Breast epithelium (tissue), 4 donors: Measurements from ENCODE around the gene LEMD1. TPM values are rescaled to one million over a fixed set of nuclear protein-coding genes. Genes with fewer than 3 reads are reported as not detected.

Source experiments
- DNase-seq, 2 donors: peaks; one replicate each; pipeline ENCODE4 v3.0.0-alpha.2; 2019; ENCODE audit warnings: low spot score in 2 of 2
- H3K27ac ChIP-seq, 2 donors: fragments of 200-600 bp; sonication (generic) in 1 of 2; one replicate each; pipeline ENCODE4 v1.5.1; 2016 to 2019; ENCODE audit warnings: mild to moderate bottlenecking in 1 of 2
- H3K27me3 ChIP-seq, 2 donors: fragments of 200-600 bp; sonication (generic) in 1 of 2; one replicate each; pipeline versions ENCODE4 v1.5.1 to v1.6.0; 2017 to 2019; ENCODE audit warnings: control low read depth in 1 of 2, mild to moderate bottlenecking in 1 of 2
- H3K36me3 ChIP-seq: fragments of 200-600 bp; one replicate; pipeline ENCODE4 v1.5.1; 2019
- H3K4me1 ChIP-seq, 2 donors: fragments of 200-600 bp; sonication (generic); one replicate each; pipeline ENCODE4 v1.5.1; 2016 to 2019; ENCODE audit warnings: control low read depth in 1 of 2
- H3K4me3 ChIP-seq, 3 donors: fragments of 200-600 bp; sonication (generic); 1 replicate in 2 of 3; 2 replicates in 1 of 3; pipeline ENCODE4 v1.5.1; 2016 to 2019; ENCODE audit warnings: mild to moderate bottlenecking in 3 of 3, moderate library complexity in 2 of 3
- H3K9me3 ChIP-seq, 2 donors: fragments of 200-600 bp; sonication (generic) in 1 of 2; one replicate each; pipeline ENCODE4 v1.5.1; 2016 to 2019; ENCODE audit warnings: control low read depth in 1 of 2
- POLR2A ChIP-seq: fragments of 450-650 bp; IDR thresholded peaks from one replicate; pipeline ENCODE4 v1.6.1; 2016; ENCODE audit warnings: antibody characterized with exemption, mild to moderate bottlenecking, moderate library complexity
- POLR2AphosphoS5 ChIP-seq, 3 donors: sonication (generic); formaldehyde crosslinking; IDR thresholded peaks; one replicate each; pipeline ENCODE4 v1.6.1; 2017; ENCODE audit warnings: antibody characterized with exemption in 3 of 3
- intact Hi-C: fragments of 100-400 bp; cut with DNase I; formaldehyde crosslinking; loops from one replicate; pipeline ENCODE4 v1.15.1; 2023; ENCODE audit warnings: low total_unique reads
- total RNA-seq, 3 donors: library from RNA; depleted of rRNA; stranded (reverse); fragments of >200 nt; gene quantifications; one replicate each; pipeline ENCODE4 v1.1.0, GENCODE V29; 2016
- TF ChIP-seq, protein P1 (sequence below), 3 donors: fragments of 450-650 bp; IDR thresholded peaks; one replicate each; pipeline ENCODE4 v1.5.1; 2016 to 2017; ENCODE audit warnings: antibody characterized with exemption in 3 of 3, mild to moderate bottlenecking in 3 of 3, moderate library complexity in 3 of 3

Gene LEMD1
- total RNA-seq, 3 donors from 2014 or later = 6.1 TPM; not detected in 2

DNA sequence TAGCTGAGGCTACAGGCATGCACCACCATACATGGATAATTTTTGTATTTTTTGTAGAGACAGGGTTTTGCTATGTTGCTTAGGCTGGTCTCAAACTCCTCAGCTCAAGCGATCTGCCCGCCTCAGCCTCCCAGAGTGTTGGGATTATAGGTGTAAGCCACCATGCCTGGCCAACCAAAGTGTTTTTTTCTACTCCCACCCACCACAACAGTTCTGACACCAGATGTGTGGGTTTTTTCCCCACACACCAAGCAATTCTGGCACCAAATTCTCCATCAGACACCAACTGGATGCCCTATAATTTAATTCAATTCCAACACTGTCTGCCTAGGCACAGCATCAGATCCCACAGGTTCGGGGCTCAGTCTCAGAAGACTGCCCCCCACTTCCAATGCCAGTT is 44.5 kb downstream of the LEMD1 start:
- H3K27ac ChIP-seq = no peak overlapping the region
- intact Hi-C loops = no loop called here
- H3K4me1 ChIP-seq = no peaks in the 10 kb centered on the region
- H3K4me3 ChIP-seq = no peak overlapping the region
- TF ChIP-seq POLR2A (no peak), POLR2AphosphoS5 (IDR thresholded peaks at IDR 0.05) (no peak)
- TF ChIP-seq, protein P1, sequence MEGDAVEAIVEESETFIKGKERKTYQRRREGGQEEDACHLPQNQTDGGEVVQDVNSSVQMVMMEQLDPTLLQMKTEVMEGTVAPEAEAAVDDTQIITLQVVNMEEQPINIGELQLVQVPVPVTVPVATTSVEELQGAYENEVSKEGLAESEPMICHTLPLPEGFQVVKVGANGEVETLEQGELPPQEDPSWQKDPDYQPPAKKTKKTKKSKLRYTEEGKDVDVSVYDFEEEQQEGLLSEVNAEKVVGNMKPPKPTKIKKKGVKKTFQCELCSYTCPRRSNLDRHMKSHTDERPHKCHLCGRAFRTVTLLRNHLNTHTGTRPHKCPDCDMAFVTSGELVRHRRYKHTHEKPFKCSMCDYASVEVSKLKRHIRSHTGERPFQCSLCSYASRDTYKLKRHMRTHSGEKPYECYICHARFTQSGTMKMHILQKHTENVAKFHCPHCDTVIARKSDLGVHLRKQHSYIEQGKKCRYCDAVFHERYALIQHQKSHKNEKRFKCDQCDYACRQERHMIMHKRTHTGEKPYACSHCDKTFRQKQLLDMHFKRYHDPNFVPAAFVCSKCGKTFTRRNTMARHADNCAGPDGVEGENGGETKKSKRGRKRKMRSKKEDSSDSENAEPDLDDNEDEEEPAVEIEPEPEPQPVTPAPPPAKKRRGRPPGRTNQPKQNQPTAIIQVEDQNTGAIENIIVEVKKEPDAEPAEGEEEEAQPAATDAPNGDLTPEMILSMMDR (IDR thresholded peaks at IDR 0.05) = no peak
- no peaks in the 10 kb centered on the region for H3K9me3 ChIP-seq
- H3K36me3 ChIP-seq = no peaks in the 10 kb centered on the region
- no peaks in the 10 kb centered on the region for H3K27me3 ChIP-seq
- DNase-seq = no peak

DNA sequence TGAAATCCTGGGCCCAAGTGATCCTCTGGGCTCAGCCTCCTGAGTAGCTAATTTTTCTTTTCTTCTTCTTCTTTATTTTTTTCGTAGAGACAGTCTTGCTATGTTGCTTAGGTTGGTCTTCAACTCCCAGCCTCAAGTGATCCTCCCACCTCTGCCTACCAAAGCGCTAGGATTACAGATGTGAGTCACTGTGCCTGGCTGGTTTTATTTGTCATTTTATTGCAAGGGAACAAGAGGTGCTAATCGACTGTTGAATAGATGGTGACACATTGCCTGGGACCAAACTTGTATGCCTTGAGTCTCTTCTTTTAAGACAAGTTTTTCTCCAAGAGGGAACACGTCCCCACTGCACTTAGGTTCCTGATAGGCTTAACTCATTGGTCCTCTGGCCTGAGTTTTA is 45.1 kb downstream of the LEMD1 start:
- intact Hi-C loops = no loop called here
- no peak for DNase-seq
- no peaks in the 10 kb centered on the region for H3K27me3 ChIP-seq
- H3K27ac ChIP-seq = no peak overlapping the region
- H3K4me3 ChIP-seq = no peak overlapping the region
- H3K9me3 ChIP-seq = no peaks in the 10 kb centered on the region
- no peaks in the 10 kb centered on the region for H3K4me1 ChIP-seq
- TF ChIP-seq POLR2AphosphoS5 (IDR thresholded peaks at IDR 0.05) = no peak
- TF ChIP-seq, protein P1 (IDR thresholded peaks at IDR 0.05) = no peak
- no peak for TF ChIP-seq POLR2A
- no peaks in the 10 kb centered on the region for H3K36me3 ChIP-seq

- DNase-seq = peak in 1 of 2 donors; percentile 40
- H3K36me3 ChIP-seq = no peaks in the 10 kb centered on the region
- H3K4me3 ChIP-seq = no peak overlapping the region
- intact Hi-C loops = no loop called here
- no peaks in the 10 kb centered on the region for H3K4me1 ChIP-seq
- H3K27me3 ChIP-seq = no peaks in the 10 kb centered on the region
- TF ChIP-seq POLR2A = no peak
- no peak for TF ChIP-seq POLR2AphosphoS5 (IDR thresholded peaks at IDR 0.05)
- TF ChIP-seq, protein P1 (IDR thresholded peaks at IDR 0.05) = no peak
- H3K27ac ChIP-seq = no peak overlapping the region
- H3K9me3 ChIP-seq = no peaks in the 10 kb centered on the region
Observed at GRCh38 chr1:205375835-205376545, 45.9 kb downstream of the LEMD1 start.

GRCh38 chr1:205374210-205375078 is 47.4 kb downstream of the LEMD1 start:
- Histone ChIP-seq H3K4me1 (no peaks in the 10 kb centered on the region), H3K4me3 (no peak overlapping the region), H3K27me3 (no peaks in the 10 kb centered on the region), H3K36me3 (no peaks in the 10 kb centered on the region), H3K9me3 (no peaks in the 10 kb centered on the region), H3K27ac (no peak overlapping the region)
- intact Hi-C loops = no loop called here
- no peak for DNase-seq
- TF ChIP-seq, protein P1 (IDR thresholded peaks at IDR 0.05) = no peak
- TF ChIP-seq POLR2A (no peak), POLR2AphosphoS5 (IDR thresholded peaks at IDR 0.05) (no peak)

DNA sequence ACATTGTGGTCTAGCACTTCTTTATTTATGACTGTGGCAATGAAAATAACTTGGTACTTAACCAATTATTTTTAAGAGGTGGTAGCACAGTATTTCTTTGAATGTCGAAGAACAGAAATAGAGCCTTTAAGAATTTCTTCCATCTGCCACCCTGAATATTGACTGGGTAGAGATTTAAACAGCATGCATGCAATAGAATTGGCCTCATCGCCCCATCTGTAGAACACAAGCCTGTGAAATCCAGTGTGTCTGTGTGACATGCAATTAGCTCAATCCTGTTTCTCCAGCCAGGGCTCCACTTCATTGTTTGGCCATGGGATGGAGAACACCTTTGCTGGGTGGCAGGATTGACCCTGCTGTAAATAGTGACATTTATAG is 48.1 kb downstream of the LEMD1 start:
- Histone ChIP-seq H3K27me3 (no peaks in the 10 kb centered on the region), H3K4me3 (no peak overlapping the region), H3K9me3 (no peaks in the 10 kb centered on the region), H3K36me3 (no peaks in the 10 kb centered on the region), H3K4me1 (no peaks in the 10 kb centered on the region), H3K27ac (no peak overlapping the region)
- no peak for TF ChIP-seq POLR2A
- TF ChIP-seq, protein P1 (IDR thresholded peaks at IDR 0.05) = no peak
- no peak for TF ChIP-seq POLR2AphosphoS5 (IDR thresholded peaks at IDR 0.05)
- no peak for DNase-seq
- intact Hi-C loops = no loop called here
